HepG2 (cell line): ENCODE data around the gene IQGAP3. TPM values are rescaled to one million over a fixed set of nuclear protein-coding genes. Genes with fewer than 3 reads are reported as not detected.
A peak's percentile ranks its signal among the peaks of the same experiment; 100 is the strongest.

ENCODE experiments used
- CHD2 ChIP-seq: IDR thresholded peaks from 2 replicates; pipeline ENCODE4 v1.6.1; 2011; ENCODE audit warnings: low read depth, low read length, improper control_type of control experiment
- HOXA7 ChIP-seq: sonication (generic); formaldehyde crosslinking; IDR thresholded peaks from 2 replicates; pipeline ENCODE4 v1.8.1; 2022; ENCODE audit warnings: mild to moderate bottlenecking, missing genetic modification reagents, moderate library complexity
- RFX3 ChIP-seq: IDR thresholded peaks from 2 replicates; pipeline ENCODE4 v1.6.1; 2016; ENCODE audit warnings: missing biosample characterization, missing genetic modification reagents
- SAP130 ChIP-seq: IDR thresholded peaks from 2 replicates; pipeline ENCODE4 v1.6.1; 2016; ENCODE audit warnings: low read depth
- ZBTB8A ChIP-seq: sonication (generic); formaldehyde crosslinking; IDR thresholded peaks from 2 replicates; pipeline ENCODE4 v1.4.0; 2020; ENCODE audit warnings: mild to moderate bottlenecking, low read depth, missing genetic modification reagents, borderline replicate concordance
- ZFY ChIP-seq: sonication (generic); formaldehyde crosslinking; IDR thresholded peaks from 2 replicates; pipeline ENCODE4 v1.4.0; 2020; ENCODE audit warnings: missing genetic modification reagents
- ZNF143 ChIP-seq: sonication (generic); formaldehyde crosslinking; IDR thresholded peaks from 2 replicates; pipeline ENCODE4 v1.4.0; 2020; ENCODE audit warnings: missing genetic modification reagents
- ZNF30 ChIP-seq: sonication (generic); formaldehyde crosslinking; IDR thresholded peaks from 2 replicates; pipeline ENCODE4 v1.5.0; 2020; ENCODE audit warnings: mild to moderate bottlenecking, missing genetic modification reagents
- ZNF350 ChIP-seq: sonication (generic); formaldehyde crosslinking; IDR thresholded peaks from 2 replicates; pipeline ENCODE4 v1.4.0; 2020; ENCODE audit warnings: mild to moderate bottlenecking, low read depth, missing genetic modification reagents, borderline replicate concordance
- ZNF510 ChIP-seq: sonication (generic); formaldehyde crosslinking; IDR thresholded peaks from 2 replicates; pipeline ENCODE4 v1.4.0; 2020; ENCODE audit warnings: low read depth, mild to moderate bottlenecking, missing genetic modification reagents
- ZNF616 ChIP-seq: sonication (generic); formaldehyde crosslinking; IDR thresholded peaks from 2 replicates; pipeline ENCODE4 v1.5.0; 2020; ENCODE audit warnings: low read depth, mild to moderate bottlenecking, missing genetic modification reagents
- polyA plus RNA-seq, 8 experiments: library from polyadenylated mRNA; depleted of rRNA in 3 of 8; stranded (reverse) in 7 of 8; unstranded in 1 of 8; fragments of >200 nt; fragmentation: Illumina TruSeq in 4 of 8; extraction: Trizol in 4 of 8; gene quantifications; 2 replicates each; pipeline versions ENCODE4 v1.2.1 to v1.2.3, GENCODE V29; 2011 to 2016; ENCODE audit warnings: low read depth in 4 of 8, missing spikeins in 1 of 8, mixed read lengths in 1 of 8; ENCODE audit not compliant: insufficient read depth in 1 of 8
- total RNA-seq, 5 experiments: library from RNA; depleted of rRNA; stranded (reverse); fragments of >200 nt; fragmentation: Illumina TruSeq; extraction: Trizol; gene quantifications; 2 replicates each; pipeline ENCODE4 v1.2.3, GENCODE V29; 2016; ENCODE audit warnings: low read depth in 1 of 5
- TF ChIP-seq, protein P1 (sequence below): sonication (generic); formaldehyde crosslinking; IDR thresholded peaks from 2 replicates; pipeline ENCODE4 v1.4.0; 2020; ENCODE audit warnings: missing genetic modification reagents
- TF ChIP-seq, protein P2 (sequence below): sonication (generic); IDR thresholded peaks from 2 replicates; pipeline ENCODE4 v1.6.1; 2016; ENCODE audit warnings: low read depth, borderline replicate concordance
- TF ChIP-seq, protein P3 (sequence below): sonication (generic); formaldehyde crosslinking; IDR thresholded peaks from 2 replicates; pipeline ENCODE4 v1.4.0; 2020; ENCODE audit warnings: mild to moderate bottlenecking, low read depth, missing genetic modification reagents
- TF ChIP-seq, protein P4 (sequence below): sonication (generic); formaldehyde crosslinking; IDR thresholded peaks from 2 replicates; pipeline ENCODE4 v1.9.0; 2022; ENCODE audit warnings: missing genetic modification reagents, mild to moderate bottlenecking, borderline replicate concordance
- TF ChIP-seq, protein P5 (sequence below): sonication (generic); formaldehyde crosslinking; IDR thresholded peaks from 2 replicates; pipeline ENCODE4 v1.8.0; 2022; ENCODE audit warnings: mild to moderate bottlenecking, missing genetic modification reagents; ENCODE audit not compliant: insufficient replicate concordance
- TF ChIP-seq, protein P6 (sequence below): sonication (generic); formaldehyde crosslinking; IDR thresholded peaks from 2 replicates; pipeline ENCODE4 v1.8.0; 2022; ENCODE audit warnings: missing genetic modification reagents, mild to moderate bottlenecking, inconsistent platforms, borderline replicate concordance

Gene IQGAP3
- total and polyA plus RNA-seq, 2 of the 13 experiments (the other 11 are each of a cell fraction or from before 2014, with no cell fraction given): 13.5 to 14.1 TPM

DNA sequence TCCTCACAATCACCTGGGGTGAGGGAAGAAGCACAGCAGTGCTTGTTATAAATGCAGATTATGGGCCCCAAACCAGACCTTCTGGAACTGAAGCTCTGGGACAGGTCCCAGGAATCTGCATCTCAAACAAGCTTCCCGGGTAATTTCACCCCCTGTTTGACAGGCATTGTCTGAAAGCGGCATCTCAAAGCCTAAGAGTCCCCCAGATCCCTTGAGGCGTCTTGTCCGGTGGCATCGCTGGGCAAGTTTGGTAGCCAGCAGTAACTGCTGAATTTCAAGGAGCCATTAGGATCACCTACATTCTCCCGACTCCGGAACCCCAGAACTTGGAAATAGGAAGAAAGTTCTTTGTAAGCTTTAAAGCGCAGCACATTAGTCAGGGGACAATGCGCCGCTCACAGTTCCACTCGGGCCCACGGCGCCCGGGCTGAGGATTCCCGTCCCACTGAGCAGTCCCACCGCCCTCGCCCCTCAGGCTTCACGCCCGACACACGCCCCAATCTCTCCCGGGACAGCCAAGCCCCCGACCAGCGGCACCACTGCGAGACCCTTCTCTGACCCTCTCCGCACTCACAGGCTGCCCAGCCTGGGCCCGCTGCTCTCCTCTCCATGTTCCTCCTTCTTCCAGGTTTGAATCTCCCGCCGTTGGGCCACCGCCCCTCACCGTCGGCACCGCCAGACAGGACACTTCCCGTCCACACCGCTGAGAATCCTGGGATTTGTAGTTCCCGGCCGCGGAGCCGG, at the start of gene IQGAP3 (continued):
- TF ChIP-seq, protein P1, sequence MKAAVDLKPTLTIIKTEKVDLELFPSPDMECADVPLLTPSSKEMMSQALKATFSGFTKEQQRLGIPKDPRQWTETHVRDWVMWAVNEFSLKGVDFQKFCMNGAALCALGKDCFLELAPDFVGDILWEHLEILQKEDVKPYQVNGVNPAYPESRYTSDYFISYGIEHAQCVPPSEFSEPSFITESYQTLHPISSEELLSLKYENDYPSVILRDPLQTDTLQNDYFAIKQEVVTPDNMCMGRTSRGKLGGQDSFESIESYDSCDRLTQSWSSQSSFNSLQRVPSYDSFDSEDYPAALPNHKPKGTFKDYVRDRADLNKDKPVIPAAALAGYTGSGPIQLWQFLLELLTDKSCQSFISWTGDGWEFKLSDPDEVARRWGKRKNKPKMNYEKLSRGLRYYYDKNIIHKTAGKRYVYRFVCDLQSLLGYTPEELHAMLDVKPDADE (CRISPR knock-in tag): no peak
- no peak for TF ChIP-seq CHD2
- TF ChIP-seq RFX3 (CRISPR knock-in tag): no peak
- TF ChIP-seq ZNF143 (CRISPR knock-in tag): peak; percentile 97
- TF ChIP-seq ZNF30 (CRISPR knock-in tag): no peak
- TF ChIP-seq HOXA7 (CRISPR knock-in tag): no peak
- peak; percentile 23; the same call in 1 of the 2 replicates for TF ChIP-seq ZNF350 (CRISPR knock-in tag)
- TF ChIP-seq ZFY (CRISPR knock-in tag): peak; percentile 68
- TF ChIP-seq, protein P2, sequence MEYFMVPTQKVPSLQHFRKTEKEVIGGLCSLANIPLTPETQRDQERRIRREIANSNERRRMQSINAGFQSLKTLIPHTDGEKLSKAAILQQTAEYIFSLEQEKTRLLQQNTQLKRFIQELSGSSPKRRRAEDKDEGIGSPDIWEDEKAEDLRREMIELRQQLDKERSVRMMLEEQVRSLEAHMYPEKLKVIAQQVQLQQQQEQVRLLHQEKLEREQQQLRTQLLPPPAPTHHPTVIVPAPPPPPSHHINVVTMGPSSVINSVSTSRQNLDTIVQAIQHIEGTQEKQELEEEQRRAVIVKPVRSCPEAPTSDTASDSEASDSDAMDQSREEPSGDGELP: peak; percentile 40; the same call in 1 of the 2 replicates
- peak; percentile 100 for TF ChIP-seq SAP130 (CRISPR knock-in tag)
- TF ChIP-seq, protein P3, sequence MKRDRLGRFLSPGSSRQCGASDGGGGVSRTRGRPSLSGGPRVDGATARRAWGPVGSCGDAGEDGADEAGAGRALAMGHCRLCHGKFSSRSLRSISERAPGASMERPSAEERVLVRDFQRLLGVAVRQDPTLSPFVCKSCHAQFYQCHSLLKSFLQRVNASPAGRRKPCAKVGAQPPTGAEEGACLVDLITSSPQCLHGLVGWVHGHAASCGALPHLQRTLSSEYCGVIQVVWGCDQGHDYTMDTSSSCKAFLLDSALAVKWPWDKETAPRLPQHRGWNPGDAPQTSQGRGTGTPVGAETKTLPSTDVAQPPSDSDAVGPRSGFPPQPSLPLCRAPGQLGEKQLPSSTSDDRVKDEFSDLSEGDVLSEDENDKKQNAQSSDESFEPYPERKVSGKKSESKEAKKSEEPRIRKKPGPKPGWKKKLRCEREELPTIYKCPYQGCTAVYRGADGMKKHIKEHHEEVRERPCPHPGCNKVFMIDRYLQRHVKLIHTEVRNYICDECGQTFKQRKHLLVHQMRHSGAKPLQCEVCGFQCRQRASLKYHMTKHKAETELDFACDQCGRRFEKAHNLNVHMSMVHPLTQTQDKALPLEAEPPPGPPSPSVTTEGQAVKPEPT: no peak
- TF ChIP-seq ZBTB8A (CRISPR knock-in tag): no peak
- TF ChIP-seq, protein P4, sequence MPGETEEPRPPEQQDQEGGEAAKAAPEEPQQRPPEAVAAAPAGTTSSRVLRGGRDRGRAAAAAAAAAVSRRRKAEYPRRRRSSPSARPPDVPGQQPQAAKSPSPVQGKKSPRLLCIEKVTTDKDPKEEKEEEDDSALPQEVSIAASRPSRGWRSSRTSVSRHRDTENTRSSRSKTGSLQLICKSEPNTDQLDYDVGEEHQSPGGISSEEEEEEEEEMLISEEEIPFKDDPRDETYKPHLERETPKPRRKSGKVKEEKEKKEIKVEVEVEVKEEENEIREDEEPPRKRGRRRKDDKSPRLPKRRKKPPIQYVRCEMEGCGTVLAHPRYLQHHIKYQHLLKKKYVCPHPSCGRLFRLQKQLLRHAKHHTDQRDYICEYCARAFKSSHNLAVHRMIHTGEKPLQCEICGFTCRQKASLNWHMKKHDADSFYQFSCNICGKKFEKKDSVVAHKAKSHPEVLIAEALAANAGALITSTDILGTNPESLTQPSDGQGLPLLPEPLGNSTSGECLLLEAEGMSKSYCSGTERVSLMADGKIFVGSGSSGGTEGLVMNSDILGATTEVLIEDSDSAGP (CRISPR knock-in tag): peak; percentile 76
- TF ChIP-seq ZNF616 (CRISPR knock-in tag): 0 out of 2 replicates have a peak, but pooled peaks have one; percentile 47
- TF ChIP-seq, protein P5, sequence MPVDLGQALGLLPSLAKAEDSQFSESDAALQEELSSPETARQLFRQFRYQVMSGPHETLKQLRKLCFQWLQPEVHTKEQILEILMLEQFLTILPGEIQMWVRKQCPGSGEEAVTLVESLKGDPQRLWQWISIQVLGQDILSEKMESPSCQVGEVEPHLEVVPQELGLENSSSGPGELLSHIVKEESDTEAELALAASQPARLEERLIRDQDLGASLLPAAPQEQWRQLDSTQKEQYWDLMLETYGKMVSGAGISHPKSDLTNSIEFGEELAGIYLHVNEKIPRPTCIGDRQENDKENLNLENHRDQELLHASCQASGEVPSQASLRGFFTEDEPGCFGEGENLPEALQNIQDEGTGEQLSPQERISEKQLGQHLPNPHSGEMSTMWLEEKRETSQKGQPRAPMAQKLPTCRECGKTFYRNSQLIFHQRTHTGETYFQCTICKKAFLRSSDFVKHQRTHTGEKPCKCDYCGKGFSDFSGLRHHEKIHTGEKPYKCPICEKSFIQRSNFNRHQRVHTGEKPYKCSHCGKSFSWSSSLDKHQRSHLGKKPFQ (CRISPR knock-in tag): no peak
- TF ChIP-seq ZNF510 (CRISPR knock-in tag): no peak
- TF ChIP-seq, protein P6, sequence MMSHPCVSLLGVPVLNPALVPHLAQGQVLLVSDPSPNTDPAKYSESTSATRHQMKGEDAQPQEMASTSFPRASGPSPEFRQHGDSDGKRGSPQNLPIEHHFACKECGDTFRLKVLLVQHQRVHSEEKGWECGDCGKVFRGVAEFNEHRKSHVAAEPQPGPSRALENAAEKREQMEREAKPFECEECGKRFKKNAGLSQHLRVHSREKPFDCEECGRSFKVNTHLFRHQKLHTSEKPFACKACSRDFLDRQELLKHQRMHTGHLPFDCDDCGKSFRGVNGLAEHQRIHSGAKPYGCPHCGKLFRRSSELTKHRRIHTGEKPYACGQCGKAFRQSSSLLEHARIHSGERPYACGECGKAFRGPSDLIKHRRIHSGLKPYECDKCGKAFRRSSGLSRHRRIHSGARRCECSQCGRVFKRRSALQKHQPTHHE (CRISPR knock-in tag): no peak
